GM19455 (cell line): Measurements from ENCODE around the gene GYPB.
"Not testable (repeated sequence)": the region's sequence is repeated elsewhere in the genome, so short reads cannot be mapped to it uniquely, and the experiment has no call there.

Source experiments
- ATAC-seq: cut with Tn5 transposase; IDR thresholded peaks from one replicate; pipeline ENCODE4 v1.9.1; 2021; ENCODE audit not compliant: unreplicated experiment

Gene GYPB

DNA sequence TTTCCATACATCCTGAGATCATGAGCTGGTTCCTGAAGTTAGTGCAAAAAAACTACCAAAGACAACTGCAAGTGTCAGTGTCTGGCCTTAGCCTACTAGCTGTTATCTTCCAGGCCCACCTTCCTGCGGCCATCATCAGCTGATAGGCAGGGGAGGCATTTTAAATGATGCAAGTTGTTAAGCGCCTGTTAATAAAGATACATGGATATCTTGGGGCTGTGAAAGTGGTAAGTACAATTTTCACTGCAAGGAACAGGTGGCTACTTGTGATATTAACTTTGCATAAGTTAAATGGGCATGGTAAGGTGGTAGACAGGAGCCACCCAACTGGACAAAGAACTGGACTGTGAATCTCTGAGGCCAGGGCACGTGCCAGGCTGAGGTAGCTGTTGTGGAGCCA lies at the start of gene GYPB:
Gene GYPB (minus strand): TSS at position 104 of the 400 bp plus-strand sequence. CDS start 93 bp downstream, at position 11.
- not testable (repeated sequence) for ATAC-seq

DNA sequence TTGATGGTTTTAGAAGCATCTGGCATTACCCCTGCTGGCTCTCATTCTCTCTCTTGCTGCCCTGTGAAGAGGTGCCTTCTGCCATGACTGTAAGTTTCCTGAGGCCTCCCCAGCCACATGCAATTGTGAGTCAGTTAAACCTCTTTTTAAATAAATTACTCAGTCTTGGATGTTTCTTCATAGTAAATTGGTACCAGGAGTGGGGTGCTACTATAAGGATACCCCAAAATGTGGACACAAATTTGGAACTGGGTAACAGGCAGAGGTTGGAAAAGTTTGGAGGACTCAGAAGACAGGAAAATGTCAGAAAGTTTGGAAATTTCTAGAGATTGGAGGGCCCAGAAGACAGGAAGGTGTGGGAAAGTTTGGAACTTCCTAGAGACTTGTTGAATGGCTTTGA lies 42.4 kb upstream of the GYPB start:
- ATAC-seq: not testable (repeated sequence)

DNA sequence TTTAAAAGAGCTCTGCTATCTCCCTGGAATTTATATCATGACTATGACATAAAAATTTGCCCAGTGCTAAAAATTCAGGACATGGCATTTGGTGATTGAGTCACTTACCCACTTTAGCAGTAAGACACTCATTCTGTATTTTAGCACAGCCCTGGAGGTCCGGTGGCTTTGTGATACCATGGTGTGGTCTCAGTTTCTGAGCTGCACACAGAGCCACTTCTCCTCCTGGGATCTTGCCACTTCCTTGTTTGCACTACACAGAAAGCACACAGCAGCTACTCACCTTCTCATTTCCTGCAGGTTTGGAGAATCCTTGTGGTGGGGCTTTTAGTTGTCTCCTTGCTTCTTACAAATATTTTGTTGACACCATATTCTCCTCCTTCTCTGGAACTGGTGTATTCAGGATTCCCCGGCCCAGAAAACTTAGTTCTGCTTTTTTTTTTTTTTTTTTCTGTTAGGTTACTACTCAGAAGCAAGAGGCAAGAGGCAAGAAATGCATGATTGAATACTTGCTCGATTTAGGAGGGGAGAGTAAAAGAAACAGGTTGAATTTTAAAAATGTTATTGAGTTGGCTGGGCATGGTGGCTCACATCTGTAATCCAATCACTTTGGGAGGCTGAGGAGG lies 41.2 kb upstream of the GYPB start:
- ATAC-seq: not testable (repeated sequence)

DNA sequence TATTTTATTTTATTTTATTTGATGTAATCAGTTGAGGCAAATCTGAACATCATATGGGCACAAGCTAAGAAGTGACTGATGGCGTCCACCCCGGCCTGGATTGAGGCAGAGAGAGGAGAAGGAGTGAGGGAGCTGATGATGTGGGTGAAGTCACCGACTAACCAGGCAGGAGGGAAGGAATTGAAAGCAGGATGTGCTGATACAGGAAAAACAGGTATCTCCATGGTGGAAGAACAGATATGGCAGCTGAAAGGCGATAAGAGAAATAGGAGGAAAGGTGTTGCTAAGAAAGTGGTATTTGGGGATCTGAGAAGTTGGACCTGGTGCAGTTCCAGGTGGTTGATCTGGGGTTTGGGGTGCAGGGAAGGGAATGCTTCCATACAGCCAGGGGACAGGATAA lies 37.6 kb upstream of the GYPB start:
- ATAC-seq: no peak

DNA sequence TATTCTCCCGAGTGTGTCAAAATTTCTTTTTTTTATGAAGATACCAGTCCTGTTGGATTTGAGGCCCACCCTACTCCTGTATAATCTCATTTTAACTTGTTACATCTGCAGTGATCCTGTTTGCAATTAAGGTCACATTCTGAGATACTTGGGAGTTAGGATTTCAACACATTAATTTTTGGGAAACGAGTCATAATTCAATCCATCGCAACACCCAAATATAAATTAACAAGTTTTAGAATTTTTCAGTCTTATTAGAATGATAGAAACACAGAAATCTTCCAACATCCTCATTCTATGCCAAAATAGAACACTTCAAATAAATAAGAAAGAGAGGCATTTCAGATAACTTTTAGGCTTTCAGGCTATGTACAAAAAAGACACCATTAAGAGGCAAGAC lies 36.2 kb upstream of the GYPB start:
- ATAC-seq: not testable (repeated sequence)

DNA sequence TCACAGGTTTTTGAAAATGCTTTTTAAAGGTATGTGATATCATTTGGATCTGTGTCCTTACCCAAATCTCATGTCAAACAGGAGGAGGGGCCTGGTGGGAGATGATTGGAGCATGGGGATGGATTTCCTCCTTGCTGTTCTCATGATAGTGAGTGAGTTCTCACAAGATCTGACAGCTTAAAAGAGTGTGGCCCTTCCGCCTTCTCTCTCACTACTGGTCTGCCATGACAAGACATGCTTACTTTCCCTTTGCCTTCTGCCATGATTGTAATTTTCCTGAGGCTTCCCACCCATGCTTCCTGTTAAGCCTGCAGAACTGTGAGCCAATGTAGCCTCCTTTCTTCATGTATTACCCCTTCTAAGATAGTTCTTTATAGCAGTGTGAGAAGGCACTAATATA lies 32.3 kb upstream of the GYPB start:
- not testable (repeated sequence) for ATAC-seq

DNA sequence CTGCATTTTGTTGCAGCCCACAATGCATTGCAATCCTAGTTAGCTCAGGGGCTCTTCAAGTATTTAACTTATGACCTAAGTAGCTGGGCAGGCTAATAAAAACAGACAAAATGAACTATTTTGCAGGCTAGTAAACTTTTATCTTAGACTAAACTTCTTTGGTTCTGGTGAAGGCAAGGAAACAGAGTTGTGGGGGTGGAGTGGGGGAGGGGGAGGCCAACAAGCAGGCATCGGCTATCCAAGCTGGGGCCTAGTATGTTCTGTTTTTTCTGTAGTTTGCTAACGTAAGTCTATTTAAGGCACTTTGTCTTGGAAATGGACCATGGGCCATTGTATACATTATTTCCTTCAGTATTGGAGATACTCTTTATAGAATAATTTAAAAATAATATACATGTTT lies 31.5 kb upstream of the GYPB start:
- ATAC-seq: not testable (repeated sequence)

DNA sequence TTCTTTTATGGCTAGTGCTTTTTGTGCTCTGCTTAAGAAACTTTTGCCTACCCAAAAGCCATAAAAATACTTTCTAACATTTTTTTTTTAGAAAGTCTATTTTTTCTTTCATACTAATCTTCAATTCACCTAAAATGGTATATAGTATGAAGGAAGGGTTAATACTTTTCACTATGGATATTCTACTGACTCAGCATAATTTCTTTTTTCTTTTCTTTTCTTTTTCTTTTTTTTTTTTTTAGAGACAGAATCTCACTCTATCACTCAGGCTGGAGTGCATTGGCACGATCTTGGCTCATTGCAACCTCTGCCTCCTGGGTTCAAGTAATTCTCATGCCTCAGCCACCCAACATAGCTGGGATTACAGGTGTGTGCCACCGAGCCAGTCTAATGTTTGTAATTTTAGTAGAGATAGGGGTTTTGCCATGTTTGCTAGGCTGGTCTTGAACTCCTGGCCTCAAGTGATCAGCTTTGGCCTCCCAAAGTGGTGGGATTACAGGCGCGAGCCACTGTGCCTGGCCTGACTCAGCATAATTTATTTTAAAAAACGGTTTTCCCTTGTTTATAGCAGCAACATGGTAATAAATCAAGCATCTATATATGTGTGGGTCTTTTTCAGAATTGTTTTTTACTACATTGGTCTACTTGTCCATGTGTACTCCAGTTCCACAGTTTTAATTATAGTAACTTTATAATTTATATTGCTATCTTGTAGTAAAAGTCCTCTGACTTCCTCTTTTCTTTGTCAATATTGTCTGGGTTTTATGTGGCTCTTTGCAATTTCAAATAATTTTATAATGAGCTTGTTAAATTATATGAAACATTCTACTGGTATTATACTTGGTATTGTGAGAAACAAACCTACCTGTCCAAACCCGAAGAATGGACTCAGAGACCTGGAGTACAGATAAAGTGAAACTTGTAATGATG lies 30.6 kb upstream of the GYPB start:
- ATAC-seq: not testable (repeated sequence)

DNA sequence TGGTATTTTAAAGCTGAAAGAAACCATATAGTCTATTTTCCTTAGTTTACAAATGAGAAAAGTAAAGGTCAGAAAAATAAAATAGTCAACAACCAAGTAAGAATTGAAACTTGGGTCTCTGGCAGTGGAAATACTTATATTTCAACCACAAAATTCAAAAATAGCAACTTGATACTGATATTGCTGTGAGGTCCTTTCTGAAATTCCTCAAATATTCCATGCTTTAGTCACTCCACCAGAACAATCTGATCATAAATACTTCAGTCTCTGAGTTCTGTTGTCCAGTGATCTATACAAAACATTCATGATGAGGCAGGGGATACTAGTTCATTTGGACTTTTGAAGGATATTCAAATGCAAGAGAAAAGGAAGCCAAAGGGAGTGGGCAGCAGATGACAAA lies 25.8 kb upstream of the GYPB start:
- not testable (repeated sequence) for ATAC-seq

DNA sequence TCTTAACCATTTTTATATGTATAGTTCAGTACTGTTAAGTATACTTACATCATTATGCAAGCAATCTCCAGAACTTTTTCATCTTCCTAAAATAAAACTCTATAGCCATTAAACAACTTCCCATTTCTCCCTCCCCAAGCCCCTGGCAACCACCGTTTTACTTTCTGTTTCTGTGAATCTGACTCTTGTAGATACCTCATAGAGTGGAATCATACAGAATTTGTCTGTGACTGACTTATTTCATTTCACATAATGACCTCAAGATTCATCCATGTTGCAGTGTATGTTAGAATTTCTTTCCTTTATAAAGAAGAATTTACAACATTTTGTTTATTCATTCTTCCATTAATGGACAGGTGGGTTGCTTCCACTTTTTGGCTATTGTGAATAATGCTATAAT lies 13.4 kb upstream of the GYPB start:
- not testable (repeated sequence) for ATAC-seq

DNA sequence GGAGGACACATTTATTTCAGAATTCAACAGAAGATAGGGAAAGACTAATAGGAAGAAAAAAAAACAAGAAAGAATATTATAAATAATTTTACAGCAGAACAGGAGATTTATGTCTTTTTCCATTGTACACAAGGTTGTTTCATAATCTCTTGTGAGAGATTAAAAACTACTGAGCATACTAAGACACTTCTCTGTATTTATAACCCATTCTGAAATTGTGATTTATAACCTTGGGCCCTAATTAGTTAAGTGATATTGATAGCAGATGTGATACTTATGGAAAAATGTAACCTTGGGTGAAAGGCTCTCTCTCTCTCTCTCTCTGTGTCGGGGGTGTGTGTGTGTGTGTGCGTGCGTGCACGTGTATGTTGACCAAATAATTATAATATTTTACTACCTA lies 12.7 kb upstream of the GYPB start:
- ATAC-seq: not testable (repeated sequence)

DNA sequence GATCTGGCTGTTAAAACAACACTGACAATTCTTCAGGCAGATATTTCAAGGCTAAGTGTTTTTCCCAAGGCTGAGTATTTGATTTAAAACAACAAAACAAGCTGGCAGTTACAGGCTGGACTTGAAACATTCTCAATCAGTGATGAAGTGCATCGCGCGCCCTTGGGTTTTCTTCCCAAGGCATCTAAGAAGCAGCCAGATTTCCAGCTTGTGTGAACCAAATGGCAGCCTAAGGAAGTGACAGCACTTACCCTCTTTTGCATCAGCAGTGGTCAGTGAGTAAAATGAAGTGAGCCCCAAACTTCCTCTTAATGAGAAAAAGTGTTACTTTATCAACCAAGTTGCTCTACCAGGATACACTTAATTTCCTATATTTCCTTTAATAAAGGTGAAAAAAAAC lies 12.2 kb upstream of the GYPB start:
- not testable (repeated sequence) for ATAC-seq

DNA sequence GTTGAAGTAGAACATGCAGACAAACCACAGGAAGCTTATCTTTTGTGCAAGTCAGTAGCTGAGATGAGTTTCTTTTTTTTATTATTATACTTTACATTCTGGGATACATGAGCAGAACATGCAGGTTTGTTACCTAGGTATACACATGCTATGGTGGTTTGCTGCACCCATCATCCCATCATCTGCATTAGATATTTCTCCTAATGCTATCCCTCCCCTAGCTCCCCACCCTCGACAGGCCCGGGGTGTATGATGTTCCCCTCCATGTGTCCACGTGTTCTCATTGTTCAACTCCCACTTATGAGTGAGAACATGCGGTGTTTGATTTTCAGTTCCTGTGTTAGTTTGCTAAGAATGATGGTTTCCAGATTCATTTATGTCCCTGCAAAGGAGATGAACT lies 11.5 kb upstream of the GYPB start:
- ATAC-seq: not testable (repeated sequence)

DNA sequence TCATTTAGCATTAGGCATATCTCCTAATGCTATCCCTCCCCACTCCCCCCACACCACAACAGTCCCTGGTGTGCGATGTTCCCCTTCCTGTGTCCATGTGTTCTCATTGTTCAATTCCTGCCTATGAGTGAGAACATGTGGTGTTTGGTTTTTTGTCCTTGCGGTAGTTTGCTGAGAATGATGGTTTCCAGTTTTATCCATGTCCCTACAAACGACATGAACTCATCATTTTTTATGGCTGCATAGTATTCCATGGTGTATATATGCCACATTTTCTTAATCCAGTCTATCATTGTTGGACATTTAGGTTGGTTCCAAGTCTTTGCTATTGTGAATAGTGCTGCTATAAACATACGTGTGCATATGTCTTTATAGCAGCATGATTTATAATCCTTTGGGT lies 7.5 kb upstream of the GYPB start:
- ATAC-seq: not testable (repeated sequence)

DNA sequence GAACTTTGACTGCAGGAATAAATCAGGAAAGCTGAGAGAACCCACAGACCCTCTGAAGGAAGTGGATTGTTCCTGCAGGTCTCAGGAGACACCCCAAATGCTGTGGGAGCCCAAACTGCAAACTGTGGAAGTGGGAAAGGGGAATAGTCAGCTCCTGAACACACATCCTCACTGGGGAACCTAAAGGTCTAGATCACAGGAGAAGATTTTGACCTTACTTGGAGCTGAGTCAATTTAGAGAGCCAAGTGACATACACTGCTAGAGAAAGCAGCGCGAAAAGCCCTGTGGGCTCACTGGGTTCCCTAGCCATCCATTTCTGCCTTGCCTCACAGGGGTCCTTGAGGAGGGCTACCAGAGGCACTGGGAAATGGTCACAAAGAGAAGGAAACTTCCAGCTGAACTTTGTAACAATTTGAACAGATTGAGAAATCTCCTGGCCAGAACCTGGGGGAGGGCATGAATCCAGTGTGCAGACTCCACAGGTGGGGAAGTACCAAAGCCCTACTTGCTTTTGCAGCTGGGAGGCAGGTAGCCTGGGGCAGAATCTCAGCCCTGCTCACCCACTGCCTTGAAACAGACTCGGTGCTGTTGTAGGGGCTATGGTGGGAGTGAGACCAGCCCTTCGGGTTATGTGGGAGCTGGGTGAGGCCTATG lies 5.3 kb upstream of the GYPB start:
- not testable (repeated sequence) for ATAC-seq

DNA sequence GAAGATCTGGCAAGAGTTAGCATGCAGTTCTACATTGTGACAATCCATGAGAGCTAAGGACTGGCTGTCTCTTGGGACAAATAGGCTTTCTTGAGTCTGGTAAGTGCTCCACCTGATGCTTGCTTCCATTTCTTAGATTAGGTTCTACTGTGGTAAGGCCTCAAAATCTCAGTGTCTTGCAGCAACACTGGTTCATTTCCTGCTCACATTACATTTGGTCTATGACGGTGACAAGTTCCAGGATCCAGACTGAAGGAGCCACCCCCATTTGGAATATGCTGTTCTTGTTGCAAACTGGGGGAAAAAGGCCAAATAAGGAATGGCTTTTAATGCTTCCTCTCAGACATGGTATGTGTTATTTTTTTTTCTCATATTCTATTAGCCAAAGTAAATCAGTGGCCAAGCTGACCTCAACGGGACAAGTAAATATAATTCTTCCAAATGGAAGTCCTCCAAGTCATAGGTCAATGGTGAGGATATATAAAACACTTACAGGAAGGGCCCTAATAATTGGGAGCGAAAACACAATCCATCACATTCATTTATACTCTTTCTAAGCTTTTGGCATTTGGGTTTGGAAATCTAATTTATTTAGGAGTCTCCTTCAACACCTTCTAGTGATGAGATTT lies 3.7 kb upstream of the GYPB start:
- ATAC-seq: not testable (repeated sequence)

DNA sequence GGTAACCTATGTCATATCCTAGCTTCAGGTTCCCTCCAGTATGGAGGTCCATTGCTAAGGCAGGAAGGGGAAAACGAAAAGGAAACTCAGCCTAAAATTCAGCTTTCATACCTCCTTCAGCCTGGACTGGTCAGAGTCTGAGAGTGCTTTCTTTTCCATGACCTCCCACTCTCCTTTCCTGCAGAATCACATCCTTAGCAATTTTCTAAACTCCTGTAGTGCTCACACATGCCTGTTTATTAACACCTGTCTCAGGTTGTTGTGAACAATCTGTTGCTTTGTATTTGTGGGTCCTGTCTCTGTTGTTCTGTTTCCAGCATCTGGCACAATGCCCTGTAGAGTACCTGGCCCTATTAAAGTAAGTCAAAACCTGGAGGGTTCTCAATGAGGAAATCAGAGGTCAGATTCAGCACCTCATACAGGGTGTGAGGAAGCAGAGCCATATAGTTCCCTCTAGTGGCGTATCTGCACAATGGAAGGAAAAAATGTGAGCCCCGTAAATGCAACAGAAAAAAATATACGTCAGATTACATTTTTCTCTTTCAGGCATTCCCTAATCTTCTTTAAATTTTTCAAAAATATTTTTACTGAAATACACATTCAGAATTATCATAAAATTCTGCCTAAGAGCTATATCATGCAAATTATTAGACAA lies 2.3 kb upstream of the GYPB start:
- peak; percentile 81 for ATAC-seq

DNA sequence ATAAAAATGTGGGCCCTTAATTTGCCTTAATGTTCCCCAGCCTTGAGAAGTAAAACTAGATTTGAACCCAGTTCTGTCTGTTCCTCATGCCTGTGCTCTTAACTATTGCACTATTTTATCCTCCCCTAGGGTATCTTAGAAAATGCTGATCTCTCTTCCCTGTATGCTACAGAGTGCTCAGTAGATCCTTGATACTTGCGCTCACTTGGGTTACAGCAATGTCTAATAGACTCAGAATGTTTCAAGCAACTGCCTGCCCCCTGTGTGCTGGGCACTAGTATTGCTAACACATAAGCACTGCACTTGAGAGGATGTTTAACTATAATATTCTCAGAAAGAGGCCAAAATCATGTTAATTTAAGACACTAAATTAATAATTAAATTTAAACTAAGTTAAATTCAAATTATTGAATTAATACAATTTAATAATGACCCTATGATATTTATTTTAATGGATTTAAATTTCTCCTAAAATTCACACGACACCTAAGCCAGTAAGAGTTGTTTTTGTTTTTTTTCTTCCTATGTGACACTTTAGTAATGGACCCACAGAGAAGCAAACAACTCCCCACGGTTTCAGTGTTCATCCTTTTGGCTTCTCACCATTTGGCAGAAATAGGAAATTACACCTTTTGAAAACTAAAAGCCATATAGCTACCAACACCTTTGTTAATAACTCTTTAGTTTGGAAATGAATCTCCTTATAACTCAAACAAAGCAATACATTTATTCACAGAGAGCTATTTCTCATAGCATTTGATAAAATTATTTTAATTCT lies 768 bp downstream of the GYPB start:
- not testable (repeated sequence) for ATAC-seq

DNA sequence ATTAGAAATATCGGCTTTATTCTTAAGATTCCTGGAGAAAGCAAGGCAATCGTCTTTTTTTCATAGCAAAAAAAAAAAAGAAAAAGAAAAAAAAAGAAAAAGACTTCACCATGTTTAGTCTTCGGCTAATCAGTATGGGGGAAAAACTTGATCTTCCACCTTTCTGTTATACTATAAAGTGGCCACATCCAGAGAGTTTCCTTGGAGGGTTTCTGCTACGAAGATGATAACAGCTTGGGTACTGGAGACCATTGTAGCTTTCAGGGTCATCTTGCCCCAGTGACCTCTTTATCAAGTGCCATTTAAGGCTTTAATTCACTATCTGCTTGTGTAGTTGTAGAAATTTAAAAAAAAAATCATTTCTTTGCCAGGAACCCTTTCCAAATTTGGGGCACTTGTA lies 1.9 kb downstream of the GYPB start:
- ATAC-seq: not testable (repeated sequence)

DNA sequence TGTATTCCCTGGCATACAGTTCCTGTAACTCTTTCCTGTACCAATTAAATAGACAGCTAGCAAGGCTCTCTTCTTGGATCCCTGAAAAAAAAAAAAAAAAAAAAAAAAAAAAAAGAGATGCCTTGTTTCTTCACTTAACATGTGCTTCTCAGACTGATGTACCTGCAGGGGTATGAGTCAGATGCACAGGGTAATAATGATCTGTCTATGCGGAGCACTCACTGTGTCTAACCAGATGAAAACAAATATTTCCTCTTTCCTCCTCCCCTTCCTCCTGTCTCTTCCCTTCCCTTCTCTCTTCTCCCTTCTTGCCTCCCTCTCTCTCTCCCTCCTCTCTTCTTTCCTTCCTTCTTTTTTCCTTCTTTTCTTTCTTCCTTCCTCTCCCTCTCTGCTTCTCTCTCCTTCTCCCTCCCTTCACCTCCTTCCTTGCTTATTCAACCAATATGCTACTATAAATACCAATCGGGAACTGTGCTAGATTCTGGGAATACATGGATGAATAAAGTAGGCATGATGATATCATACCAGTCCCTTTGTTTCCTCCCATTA lies 3.0 kb downstream of the GYPB start:
- ATAC-seq: not testable (repeated sequence)
